Activated B cell treated with CpG ODN at 0.5 μM for 24 hours (primary cell): Measurements from ENCODE around the gene CALCOCO1. TPM values are rescaled to one million over a fixed set of nuclear protein-coding genes. Genes with fewer than 3 reads are reported as not detected.
"Not testable (repeated sequence)": the region's sequence is repeated elsewhere in the genome, so short reads cannot be mapped to it uniquely, and the experiment has no call there.

Experiments
- ATAC-seq: fragments of 200-7000 bp; cut with Tn5 transposase; one replicate; pipeline ENCODE4 v1.10.0; 2021; ENCODE audit warnings: low read depth, mild to moderate bottlenecking, moderate library complexity
- CTCF ChIA-PET: fragments of 350-600 bp; sonication (Branson Sonifier 250); formaldehyde crosslinking; loops from one replicate; lab custom pipeline; 2021; ENCODE audit warnings: antibody characterized with exemption; lab: Charles Lee
- POLR2A ChIA-PET: fragments of 350-600 bp; sonication (Branson Sonifier 250); formaldehyde crosslinking; loops from one replicate; lab custom pipeline; 2021; ENCODE audit warnings: antibody characterized with exemption; lab: Charles Lee
- DNase-seq: peaks from one replicate; pipeline ENCODE4 v3.0.0; 2022
- H3K27ac Mint-ChIP-seq: one replicate; pipeline ENCODE4 v1.8.0; 2020; ENCODE audit warnings: mixed read lengths
- H3K27me3 Mint-ChIP-seq: one replicate; pipeline ENCODE4 v1.8.0; 2021; ENCODE audit warnings: mixed read lengths
- H3K36me3 Mint-ChIP-seq: one replicate; pipeline ENCODE4 v1.8.0; 2021; ENCODE audit warnings: low read depth, mixed read lengths
- H3K4me1 Mint-ChIP-seq: one replicate; pipeline ENCODE4 v1.8.0; 2021; ENCODE audit warnings: mixed read lengths
- H3K4me3 Mint-ChIP-seq: one replicate; pipeline ENCODE4 v1.8.0; 2020; ENCODE audit warnings: mild to moderate bottlenecking, mixed read lengths
- H3K9me3 Mint-ChIP-seq: one replicate; pipeline ENCODE4 v1.8.0; 2020; ENCODE audit warnings: mixed read lengths
- intact Hi-C: fragments of 100-400 bp; cut with micrococcal nuclease; formaldehyde crosslinking; loops from one replicate; pipeline ENCODE4 v1.15.1; 2024
- total RNA-seq: library from RNA; stranded (reverse); gene quantifications from 2 replicates; pipeline ENCODE4 v1.2.3, GENCODE V29; 2022
- TF ChIP-seq, protein P1 (sequence below): fragments of 200-600 bp; IDR thresholded peaks from one replicate; pipeline ENCODE4 v1.8.0; 2022; ENCODE audit warnings: antibody characterized with exemption, mild to moderate bottlenecking

Gene CALCOCO1
- total RNA-seq, 1 donor from 2014 or later: 59.5 TPM

DNA sequence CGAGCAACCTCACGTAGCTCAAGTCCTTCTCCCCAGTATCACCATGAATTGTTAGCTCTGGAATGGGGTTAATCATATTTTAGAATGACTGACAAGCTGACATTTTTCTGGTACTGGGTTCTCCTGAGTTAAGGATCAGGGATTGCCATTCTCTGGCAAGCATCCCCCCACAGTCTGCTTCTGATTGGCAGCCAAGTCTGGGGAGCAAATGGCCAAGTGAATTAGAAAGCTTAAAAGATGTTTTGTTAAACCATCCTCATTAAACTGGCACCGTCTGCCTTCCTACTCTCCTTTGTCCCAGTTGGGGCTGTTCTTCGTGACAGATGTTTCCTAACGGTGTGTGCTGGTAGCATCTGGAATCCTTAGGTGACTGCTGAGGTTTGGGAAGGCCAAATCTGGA, 41.7 kb upstream of the CALCOCO1 start:
- no peak for ATAC-seq
- POLR2A ChIA-PET: no interaction called here

DNA sequence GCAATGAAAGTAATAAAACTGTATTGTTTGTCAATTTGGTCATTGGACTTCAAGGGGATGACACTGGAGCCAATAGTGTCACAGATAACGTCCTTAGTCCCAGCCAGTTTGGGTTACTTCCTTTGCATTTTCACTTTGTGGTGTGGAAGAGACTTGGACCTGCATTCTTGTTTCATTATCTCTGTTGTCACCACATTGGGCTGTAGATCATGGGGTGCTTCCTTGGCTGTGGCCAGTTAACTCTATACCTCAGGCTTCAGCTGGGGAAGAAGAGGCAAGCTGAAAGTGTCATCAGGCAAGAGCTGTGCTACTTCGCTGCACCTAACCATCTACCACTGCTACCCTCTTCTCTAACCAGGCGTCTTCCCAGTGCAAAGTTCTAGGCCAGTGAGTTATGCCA, 39.6 kb upstream of the CALCOCO1 start:
- ATAC-seq (no peak), DNase-seq (no peak)
- Mint-ChIP-seq H3K27me3 (peaks cover 30% of the 10 kb centered on the region), H3K36me3 (no peaks in the 10 kb centered on the region), H3K9me3 (no peaks in the 10 kb centered on the region), H3K27ac (no peak overlapping the region), H3K4me1 (no peaks in the 10 kb centered on the region), H3K4me3 (no peak overlapping the region)
- TF ChIP-seq, protein P1, sequence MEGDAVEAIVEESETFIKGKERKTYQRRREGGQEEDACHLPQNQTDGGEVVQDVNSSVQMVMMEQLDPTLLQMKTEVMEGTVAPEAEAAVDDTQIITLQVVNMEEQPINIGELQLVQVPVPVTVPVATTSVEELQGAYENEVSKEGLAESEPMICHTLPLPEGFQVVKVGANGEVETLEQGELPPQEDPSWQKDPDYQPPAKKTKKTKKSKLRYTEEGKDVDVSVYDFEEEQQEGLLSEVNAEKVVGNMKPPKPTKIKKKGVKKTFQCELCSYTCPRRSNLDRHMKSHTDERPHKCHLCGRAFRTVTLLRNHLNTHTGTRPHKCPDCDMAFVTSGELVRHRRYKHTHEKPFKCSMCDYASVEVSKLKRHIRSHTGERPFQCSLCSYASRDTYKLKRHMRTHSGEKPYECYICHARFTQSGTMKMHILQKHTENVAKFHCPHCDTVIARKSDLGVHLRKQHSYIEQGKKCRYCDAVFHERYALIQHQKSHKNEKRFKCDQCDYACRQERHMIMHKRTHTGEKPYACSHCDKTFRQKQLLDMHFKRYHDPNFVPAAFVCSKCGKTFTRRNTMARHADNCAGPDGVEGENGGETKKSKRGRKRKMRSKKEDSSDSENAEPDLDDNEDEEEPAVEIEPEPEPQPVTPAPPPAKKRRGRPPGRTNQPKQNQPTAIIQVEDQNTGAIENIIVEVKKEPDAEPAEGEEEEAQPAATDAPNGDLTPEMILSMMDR: no peak
- POLR2A ChIA-PET: no interaction called here
- CTCF ChIA-PET: no interaction called here
- intact Hi-C loops: no loop called here

More for the DNA sequence above, 41.7 kb upstream of the CALCOCO1 start:
- Mint-ChIP-seq H3K36me3 (no peaks in the 10 kb centered on the region), H3K4me3 (no peak overlapping the region), H3K27me3 (peaks cover 20% of the 10 kb centered on the region), H3K9me3 (no peaks in the 10 kb centered on the region), H3K27ac (no peak overlapping the region), H3K4me1 (no peaks in the 10 kb centered on the region)
- intact Hi-C loops: no loop called here
- DNase-seq: no peak
- CTCF ChIA-PET: no interaction called here
- TF ChIP-seq, protein P1: no peak

DNA sequence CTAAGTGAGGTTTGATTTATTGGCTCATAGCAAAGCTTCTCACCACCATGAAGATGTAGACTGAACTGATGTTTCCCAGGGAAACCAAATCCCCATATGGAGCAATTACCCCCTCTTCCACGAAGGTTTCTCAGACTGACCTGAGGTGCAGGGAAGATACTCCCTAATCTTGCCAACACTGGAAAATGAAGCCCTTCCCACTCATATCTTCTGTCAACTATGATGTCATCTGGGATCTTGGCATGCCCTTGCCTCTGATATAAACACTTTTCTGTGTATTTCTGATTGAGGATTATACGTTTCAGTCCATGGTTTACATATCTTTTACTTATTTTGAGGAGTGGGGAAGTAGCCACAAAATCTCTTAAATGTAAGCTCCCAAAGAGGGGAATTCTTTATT, 38.6 kb upstream of the CALCOCO1 start:
- ChIA-PET POLR2A (no interaction called here), CTCF (interaction anchor here (0.6 to 1.6 kb wide), 4 partner anchors 9 to 22 kb away, joined by 3 to 7 read pairs (median 4); no protein-coding TSS in a partner anchor)
- H3K4me1 Mint-ChIP-seq: no peaks in the 10 kb centered on the region
- peaks cover 36% of the 10 kb centered on the region for H3K27me3 Mint-ChIP-seq
- DNase-seq: no peak
- no peak overlapping the region for H3K27ac Mint-ChIP-seq
- intact Hi-C loops: no loop called here
- TF ChIP-seq, protein P1: no peak
- H3K4me3 Mint-ChIP-seq: no peak overlapping the region
- no peaks in the 10 kb centered on the region for H3K9me3 Mint-ChIP-seq
- no peaks in the 10 kb centered on the region for H3K36me3 Mint-ChIP-seq
- ATAC-seq: no peak

DNA sequence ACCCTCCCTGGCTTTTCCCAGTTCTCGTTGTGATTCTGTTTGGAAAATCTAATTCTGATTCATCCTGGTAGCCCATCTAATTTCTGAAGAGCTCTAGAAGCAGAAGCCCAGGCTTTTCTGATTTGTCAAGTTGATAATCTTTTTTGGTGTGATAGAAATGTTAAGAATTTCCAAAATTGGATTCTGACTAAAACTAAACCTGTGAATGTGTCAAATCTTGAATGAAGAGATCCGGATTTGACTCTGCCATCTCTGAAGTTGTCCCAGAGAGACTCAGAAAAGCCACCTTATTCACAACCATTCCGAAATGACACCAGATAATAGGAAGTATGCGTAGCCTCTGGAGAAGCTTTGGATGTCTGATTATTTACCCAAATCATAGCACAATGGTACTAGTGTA, 37.4 kb upstream of the CALCOCO1 start:
- no peaks in the 10 kb centered on the region for H3K4me1 Mint-ChIP-seq
- intact Hi-C loops: no loop called here
- H3K9me3 Mint-ChIP-seq: no peaks in the 10 kb centered on the region
- ATAC-seq: no peak
- no peak overlapping the region for H3K27ac Mint-ChIP-seq
- TF ChIP-seq, protein P1: no peak
- POLR2A ChIA-PET: no interaction called here
- no peak for DNase-seq
- H3K27me3 Mint-ChIP-seq: peaks cover 41% of the 10 kb centered on the region
- CTCF ChIA-PET: interaction anchor here (1.5 to 1.6 kb wide), 2 partner anchors 8 to 18 kb away, joined by 5 to 7 read pairs; no protein-coding TSS in a partner anchor
- H3K4me3 Mint-ChIP-seq: no peak overlapping the region
- H3K36me3 Mint-ChIP-seq: no peaks in the 10 kb centered on the region

DNA sequence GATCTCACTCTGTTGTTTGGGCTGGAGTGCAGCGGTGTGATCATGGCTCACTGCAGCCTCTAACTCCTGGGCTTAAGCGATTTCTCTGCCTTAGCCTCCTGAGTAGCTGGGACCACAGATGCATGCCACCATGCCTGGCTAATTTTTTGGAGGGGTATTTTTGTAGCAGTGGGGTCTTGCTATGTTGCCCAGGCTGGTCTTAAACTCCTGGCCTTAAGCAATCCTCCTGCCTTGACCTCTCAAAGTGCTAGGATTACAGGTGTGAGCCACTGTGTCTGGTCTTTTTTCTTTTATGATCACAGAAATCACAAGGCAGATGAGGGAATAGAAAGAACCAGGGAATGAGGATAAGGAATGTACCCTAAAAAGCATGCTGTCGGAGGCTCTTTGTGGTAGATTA, 35.5 kb upstream of the CALCOCO1 start:
- H3K9me3 Mint-ChIP-seq, intact Hi-C loops, H3K36me3 Mint-ChIP-seq, H3K4me3 Mint-ChIP-seq, DNase-seq, H3K27ac Mint-ChIP-seq, H3K4me1 Mint-ChIP-seq, CTCF ChIA-PET, POLR2A ChIA-PET, ATAC-seq: not testable (repeated sequence)
- H3K27me3 Mint-ChIP-seq: peaks cover 56% of the 10 kb centered on the region

DNA sequence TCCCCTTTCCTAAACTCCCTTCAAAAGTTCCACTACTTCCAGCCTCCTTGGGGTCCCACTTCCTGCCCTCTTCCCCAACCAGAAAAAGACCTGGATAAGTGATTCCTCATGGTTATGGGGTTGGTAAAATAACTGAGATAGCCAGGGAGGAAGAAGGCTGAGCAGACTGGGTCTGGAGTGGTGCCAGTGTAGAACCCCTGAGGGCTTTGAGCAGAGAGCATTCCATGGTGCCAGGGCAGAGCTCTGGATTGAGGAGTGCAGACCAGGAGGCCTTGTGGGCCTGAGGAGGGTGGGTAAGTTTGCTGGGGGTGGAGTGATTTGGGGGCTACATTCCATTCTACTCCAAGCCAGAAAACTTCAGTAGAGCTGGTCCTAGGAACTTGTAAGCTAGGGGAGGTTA, 34.1 kb upstream of the CALCOCO1 start:
- DNase-seq: no peak
- intact Hi-C loops: no loop called here
- Mint-ChIP-seq H3K4me1 (peaks cover 21% of the 10 kb centered on the region), H3K36me3 (no peaks in the 10 kb centered on the region), H3K27ac (no peak overlapping the region), H3K4me3 (no peak overlapping the region), H3K9me3 (no peaks in the 10 kb centered on the region), H3K27me3 (peaks cover 51% of the 10 kb centered on the region)
- no peak for ATAC-seq
- CTCF ChIA-PET: no interaction called here
- POLR2A ChIA-PET: interaction anchor here (0.8 kb wide), 1 partner anchor 9 kb away, joined by 3 read pairs; the partner anchor contains the start of gene CISTR
- TF ChIP-seq, protein P1: no peak
